Measurements from ENCODE around the gene RASEF.

- TF ChIP-seq POLR2A (IDR thresholded peaks at IDR 0.05) (no peak), CTCF (IDR thresholded peaks at IDR 0.05) (no peak)
These were observed at the start of gene RASEF for GRCh38 chr9:83062651-83063527.
